NT2/D1 (cell line): Measurements from ENCODE around the gene URI1.

Experiments
- YY1 ChIP-seq: IDR thresholded peaks from 2 replicates; pipeline ENCODE4 v1.6.1; 2011; ENCODE audit not compliant: insufficient read length, insufficient read depth
- ZNF274 ChIP-seq: IDR thresholded peaks from 2 replicates; pipeline ENCODE4 v1.6.1; 2011; ENCODE audit warnings: mild to moderate bottlenecking, low read depth, low read length

DNA sequence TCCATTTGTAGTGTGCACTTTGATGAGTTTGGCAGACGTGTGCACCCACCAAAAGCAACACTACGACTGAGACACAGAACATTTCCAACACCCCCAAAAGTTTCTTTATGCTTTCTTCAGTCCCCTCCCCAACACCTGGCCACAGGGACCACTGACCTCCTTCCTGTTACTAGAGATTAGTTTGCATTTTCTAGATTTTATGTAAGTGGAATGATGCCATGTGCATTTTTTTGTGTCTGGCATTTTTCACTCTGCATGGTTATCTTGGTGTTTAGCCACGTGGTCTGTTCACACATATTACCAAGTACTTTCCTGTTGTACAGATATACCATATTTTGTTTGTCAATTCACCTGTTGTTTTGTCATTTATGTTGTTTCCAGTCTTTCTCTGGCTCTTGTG lies 44.6 kb upstream of the URI1 start:
- TF ChIP-seq ZNF274 (no peak), YY1 (no peak)
